BLaER1 treated with 17β-estradiol and CSF1 and Interleukin-3, amounts not matched to agents 10 nM and 100 nM (cell line): Measurements from ENCODE around the gene GNG7.

Source experiments
- H3K27ac ChIP-seq, 11 experiments: shearing (Covaris generic); formaldehyde crosslinking; 2 replicates each; pipeline ENCODE4 v1.8.1; 2022
- H3K27me3 ChIP-seq, 11 experiments: shearing (Covaris generic); formaldehyde crosslinking; 2 replicates each; pipeline ENCODE4 v1.8.1; 2022
- H3K36me3 ChIP-seq, 11 experiments: shearing (Covaris generic); formaldehyde crosslinking; 2 replicates each; pipeline ENCODE4 v1.8.1; 2022
- H3K4me1 ChIP-seq, 10 experiments: shearing (Covaris generic); formaldehyde crosslinking; 2 replicates each; pipeline ENCODE4 v1.8.1; 2022
- H3K4me2 ChIP-seq, 11 experiments: shearing (Covaris generic); formaldehyde crosslinking; 2 replicates each; pipeline ENCODE4 v1.8.1; 2022
- H3K4me3 ChIP-seq, 10 experiments: shearing (Covaris generic); formaldehyde crosslinking; 2 replicates each; pipeline ENCODE4 v1.8.1; 2022
- H3K9ac ChIP-seq, 11 experiments: shearing (Covaris generic); formaldehyde crosslinking; 2 replicates each; pipeline ENCODE4 v1.8.1; 2022
- H3K9me3 ChIP-seq, 11 experiments: shearing (Covaris generic); formaldehyde crosslinking; replicated peaks in 1 of 11; 2 replicates each; pipeline ENCODE4 v1.8.1; 2022
- H4K20me1 ChIP-seq, 11 experiments: shearing (Covaris generic); formaldehyde crosslinking; 2 replicates each; pipeline ENCODE4 v1.8.1; 2022
- Cebpa-rat ChIP-seq, 11 experiments: shearing (Covaris generic); IDR thresholded peaks; 2 replicates each; pipeline ENCODE4 v1.8.1; 2022

GNG7 gene

DNA sequence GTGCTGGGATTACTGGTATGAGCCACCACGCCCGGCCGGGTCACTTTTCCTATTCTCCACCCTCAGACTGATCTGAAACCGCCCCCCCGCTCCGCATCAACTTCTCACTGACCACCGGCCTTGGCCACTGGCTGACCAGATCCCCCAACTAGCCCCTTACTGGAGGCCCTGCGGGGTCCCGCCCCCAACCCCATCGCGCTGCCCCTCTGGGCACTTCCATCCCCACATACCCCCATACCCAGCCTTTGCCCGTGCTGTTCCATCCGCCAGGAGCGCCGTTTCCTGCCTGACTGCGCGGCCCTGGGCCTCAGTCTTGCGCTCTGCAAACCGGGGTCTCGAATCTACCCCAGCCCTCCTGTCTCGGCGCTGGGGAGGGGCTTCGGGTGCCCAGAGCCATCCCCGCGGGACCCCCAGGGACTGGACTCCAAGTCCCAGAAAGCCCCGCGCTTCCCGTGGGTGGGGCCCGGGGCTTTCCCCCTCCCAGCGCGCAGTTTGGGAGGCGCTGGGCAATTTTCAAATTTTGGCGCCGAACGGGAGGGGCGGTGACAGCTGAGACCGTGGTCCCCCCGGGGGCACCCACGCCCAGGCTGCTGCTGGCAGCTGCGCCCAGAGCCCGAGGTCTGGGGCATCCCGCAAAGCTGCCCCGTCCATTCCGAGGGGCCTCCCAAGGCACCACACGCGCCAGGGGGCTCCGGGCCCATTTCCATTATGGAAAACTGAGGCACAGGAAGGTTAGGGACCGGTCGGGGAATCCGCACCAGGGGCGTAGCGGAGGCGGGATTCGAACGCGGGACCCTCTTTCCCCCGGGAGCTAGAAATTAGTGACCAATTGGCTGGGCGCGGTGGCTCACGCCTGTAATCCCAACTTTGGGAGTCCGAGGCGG, 240.5 kb downstream of the GNG7 start:
- no peaks in the 10 kb centered on the region for H3K9me3 ChIP-seq
- peak overlapping the region; percentile 62 to 83 (median 70) for H3K4me3 ChIP-seq
- H3K9ac ChIP-seq, result peak overlapping the region; percentile 61 to 84 (median 82)
- no peak for TF ChIP-seq Cebpa-rat (IDR thresholded peaks at IDR 0.05)
- no peaks in the 10 kb centered on the region for H4K20me1 ChIP-seq
- peak overlapping the region; percentile 86 to 99 (median 94) for H3K4me2 ChIP-seq
- no peaks in the 10 kb centered on the region; a peak in 1 of 22 replicates for H3K36me3 ChIP-seq
- peak overlapping the region in 9 of 11 experiments; percentile 66 to 88 (median 82); a peak in 19 of 22 replicates for H3K27ac ChIP-seq
- H3K4me1 ChIP-seq, result peaks cover 17 to 59% (median 40%) of the 10 kb centered on the region in 10 experiments
- no peaks in the 10 kb centered on the region for H3K27me3 ChIP-seq
